GM12801 (cell line): ENCODE measurements around the gene LRG1.

Source experiments
- TF ChIP-seq, protein P1 (sequence below): IDR thresholded peaks from one replicate; pipeline ENCODE4 v1.5.1; 2011; ENCODE audit warnings: control low read depth; ENCODE audit not compliant: insufficient read length; ENCODE audit errors: extremely low read depth

Gene LRG1

DNA sequence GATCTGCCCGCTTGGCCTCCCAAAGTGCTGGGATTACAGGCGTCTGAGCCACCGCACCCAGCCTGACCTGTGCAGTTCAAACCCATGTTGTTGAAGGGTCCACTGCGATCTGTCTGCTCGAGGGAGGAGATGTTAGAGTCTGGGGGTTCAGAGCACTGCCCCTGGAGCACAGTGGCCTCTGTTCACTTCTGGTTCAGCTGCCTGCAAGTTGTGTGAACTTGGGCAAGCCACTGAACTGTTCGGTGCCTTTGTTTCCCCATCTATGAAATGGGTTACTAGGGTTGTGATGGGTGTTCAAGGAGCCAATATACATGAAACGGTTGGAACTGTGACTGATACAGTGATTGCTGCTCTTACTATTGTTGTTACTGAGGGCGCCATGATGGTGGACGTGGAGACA, 6.5 kb downstream of the LRG1 start:
- TF ChIP-seq, protein P1, sequence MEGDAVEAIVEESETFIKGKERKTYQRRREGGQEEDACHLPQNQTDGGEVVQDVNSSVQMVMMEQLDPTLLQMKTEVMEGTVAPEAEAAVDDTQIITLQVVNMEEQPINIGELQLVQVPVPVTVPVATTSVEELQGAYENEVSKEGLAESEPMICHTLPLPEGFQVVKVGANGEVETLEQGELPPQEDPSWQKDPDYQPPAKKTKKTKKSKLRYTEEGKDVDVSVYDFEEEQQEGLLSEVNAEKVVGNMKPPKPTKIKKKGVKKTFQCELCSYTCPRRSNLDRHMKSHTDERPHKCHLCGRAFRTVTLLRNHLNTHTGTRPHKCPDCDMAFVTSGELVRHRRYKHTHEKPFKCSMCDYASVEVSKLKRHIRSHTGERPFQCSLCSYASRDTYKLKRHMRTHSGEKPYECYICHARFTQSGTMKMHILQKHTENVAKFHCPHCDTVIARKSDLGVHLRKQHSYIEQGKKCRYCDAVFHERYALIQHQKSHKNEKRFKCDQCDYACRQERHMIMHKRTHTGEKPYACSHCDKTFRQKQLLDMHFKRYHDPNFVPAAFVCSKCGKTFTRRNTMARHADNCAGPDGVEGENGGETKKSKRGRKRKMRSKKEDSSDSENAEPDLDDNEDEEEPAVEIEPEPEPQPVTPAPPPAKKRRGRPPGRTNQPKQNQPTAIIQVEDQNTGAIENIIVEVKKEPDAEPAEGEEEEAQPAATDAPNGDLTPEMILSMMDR, result no peak

DNA sequence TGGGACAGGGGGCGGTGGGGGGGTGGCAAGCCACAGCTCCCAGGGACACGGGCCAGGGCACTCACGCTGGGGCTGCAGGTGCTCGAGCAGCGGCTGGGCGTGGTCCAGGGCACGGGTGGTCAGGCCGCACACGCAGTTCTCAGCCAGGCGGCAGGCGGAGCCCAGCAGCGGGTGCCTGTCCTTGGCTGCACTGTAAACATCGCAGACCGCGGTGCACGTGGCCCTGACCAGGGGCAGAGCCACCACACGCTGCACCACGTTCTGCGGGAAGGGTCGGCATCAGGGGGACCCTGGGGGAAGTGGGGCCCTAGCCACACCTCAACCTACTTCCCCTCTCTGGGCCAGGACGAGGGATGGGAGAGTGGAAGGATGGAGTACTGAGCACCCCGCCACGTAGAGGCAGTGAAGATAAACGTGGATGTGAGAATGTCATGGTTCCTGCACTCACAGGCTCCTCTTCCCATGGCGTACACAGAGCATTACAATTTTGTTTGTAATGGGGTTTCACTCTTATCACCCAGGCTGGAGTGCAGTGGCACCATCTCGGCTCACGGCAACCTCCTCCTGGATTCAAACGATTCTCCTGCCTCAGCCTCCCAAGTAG, 8.2 kb downstream of the LRG1 start:
- TF ChIP-seq, protein P1, result no peak

DNA sequence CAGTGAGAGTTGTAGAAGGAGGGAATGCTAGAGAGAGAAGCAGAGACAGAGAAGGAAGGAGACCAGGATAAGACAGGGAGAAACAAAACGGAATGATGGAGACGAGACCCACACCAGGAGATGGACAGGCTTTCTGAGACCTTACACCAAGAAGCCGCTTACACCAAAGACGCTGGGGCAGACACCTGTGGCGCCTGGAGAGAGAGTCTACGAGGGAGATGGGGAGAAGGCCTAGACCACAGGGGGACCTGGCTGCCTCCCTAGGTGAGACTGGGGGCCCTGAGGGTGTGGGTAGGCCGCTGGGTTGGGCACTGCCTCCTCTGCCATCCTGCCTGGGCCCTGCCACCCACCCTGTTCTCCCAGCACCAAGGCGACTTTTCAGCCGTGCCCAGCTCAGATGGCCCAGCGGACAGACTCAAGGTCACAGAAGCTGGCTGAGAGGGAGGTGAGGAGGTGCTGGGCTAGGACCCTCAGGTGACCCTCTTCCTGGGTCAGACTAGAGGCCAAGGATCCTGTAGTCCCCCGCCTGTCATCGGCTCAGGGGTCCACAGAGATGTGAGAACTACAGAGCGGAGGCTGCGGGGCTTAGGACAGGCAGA, 9.8 kb downstream of the LRG1 start:
- TF ChIP-seq, protein P1, result no peak

DNA sequence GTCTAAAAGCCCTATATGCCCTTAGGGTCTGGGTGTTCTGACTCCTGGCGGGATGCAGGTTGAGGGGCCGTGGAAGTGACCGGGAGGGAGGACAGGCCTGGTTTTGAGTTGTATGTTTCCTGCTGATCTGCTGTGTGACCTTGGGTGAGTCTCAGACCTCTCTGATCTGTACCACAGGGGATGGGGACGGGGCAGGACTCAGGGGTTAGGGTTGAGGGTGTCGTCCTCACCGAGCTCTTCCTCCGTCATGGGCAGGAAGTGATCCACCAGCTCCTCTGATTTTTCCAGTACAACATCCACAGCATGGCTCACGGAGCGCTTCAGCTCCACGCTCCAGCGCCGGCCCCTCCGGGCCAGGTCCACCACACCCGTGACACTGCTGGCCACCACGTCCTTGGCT, 11.0 kb downstream of the LRG1 start:
- TF ChIP-seq, protein P1, result no peak

DNA sequence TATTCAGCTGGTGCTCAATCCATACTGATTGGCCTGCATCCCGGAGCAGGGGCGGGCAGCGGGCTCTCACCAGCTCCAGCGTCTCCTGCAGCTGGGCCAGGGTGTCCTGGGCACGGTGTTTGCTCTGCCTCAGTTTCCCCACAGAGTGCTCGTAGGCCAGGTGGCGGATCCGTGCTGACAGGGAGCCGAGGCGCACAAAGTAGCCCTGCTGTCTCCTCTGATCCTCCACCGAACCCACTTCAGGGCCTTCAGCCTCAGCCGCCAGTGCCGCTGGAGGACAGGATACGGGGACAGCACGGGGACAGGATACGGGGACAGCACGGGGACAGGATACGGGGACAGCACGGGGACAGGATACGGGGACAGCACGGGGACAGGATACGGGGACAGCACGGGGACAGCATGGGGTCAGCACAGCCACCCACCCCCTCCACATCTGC, 14.3 kb downstream of the LRG1 start:
- TF ChIP-seq, protein P1, result no peak

DNA sequence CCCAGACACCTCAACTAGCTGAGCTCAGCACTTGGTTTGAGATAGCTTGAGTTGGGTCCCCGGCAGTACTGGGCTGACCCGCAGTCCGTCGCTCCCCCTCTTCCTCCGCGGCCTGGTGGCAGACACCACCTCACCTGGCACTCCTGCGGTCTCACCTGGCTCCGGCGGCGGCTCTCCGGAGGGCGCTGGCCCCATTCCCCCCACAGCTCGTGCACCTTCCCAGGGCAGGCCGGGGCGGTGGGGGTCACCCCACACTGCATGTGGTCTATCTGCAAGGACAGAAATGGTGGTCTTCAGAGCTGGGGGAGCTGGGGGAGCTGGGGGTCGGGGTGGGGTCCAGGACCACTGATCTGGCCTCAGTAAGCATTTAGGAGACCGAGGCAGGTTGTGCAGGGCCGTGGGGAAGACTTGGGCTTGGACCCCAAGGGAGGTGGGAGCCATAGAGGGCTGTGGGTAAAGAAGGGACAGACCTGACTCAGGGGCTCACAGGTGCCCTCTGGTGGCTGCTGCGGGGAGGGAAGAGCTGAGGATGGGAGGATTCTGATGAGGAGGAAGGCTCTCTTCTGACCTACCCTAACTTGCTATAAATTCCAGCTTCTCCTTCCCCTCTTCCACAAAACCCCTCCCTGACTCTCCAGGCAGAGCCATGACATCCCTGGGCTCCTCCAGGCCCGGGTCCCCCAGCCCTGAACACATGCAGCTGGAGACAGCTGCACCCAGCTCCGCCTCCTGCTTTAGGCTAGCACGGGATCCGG, 14.9 kb downstream of the LRG1 start:
- TF ChIP-seq, protein P1, result peak; percentile 8

DNA sequence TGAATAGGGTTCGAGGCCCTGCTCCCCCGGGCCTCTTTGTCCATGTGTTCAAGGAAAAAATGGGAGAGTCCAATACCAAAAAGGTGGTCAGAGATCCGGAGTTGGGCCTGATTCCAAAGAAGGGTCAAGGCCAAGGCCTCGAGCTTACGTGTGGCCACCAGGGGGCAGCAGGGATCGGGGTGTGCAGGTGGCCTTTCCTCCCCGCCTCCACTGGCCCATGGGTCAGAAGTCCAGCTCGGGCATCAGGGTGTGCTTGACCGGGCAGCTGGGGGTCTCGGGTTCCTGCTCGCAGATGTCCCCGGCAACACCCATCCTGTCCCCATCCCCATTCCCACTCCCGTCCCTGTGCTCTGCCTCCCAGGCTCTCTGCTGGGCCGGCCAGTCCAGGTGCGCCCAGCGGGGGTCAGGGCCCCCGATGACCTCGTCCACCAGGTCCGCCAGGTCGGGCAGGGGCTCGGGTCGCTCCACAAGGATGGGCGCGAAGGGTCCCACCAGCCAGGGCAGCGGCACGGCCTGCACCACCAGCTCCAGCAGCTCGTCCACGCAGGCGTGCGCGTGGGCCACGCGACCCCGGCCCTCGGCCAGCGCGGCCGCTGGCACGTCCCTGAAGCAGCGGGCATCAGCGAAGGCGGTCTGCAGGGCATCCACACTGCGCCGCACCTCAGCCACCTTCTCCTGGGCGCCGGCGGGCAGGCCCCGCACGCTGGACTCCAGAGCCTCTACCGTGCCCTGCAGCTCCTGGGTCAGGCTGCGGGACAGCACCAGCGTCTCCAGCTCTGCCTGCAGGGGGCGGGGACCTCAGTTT, 16.3 kb downstream of the LRG1 start:
- TF ChIP-seq, protein P1, result no peak
